ENCODE measurements around the gene TRIM63. TPM values are rescaled to one million over a fixed set of nuclear protein-coding genes. Genes with fewer than 3 reads are reported as not detected.

Gene TRIM63
- polyA plus RNA-seq, 1 experiment = not detected

- H3K27me3 ChIP-seq (ENCODE audit: control insufficient read depth, insufficient read depth, low read length) = no peaks in the 10 kb centered on the region
- CTCF ChIA-PET = no interaction called here
- TF ChIP-seq CTCF (IDR thresholded peaks at IDR 0.05; ENCODE audit: low read depth, low read length) = no peak
- DNase-seq (ENCODE audit: low read depth, low spot score) = no peak
- no peaks in the 10 kb centered on the region; the same call in 1 of the 2 replicates for H3K9me3 ChIP-seq (ENCODE audit: control insufficient read depth, insufficient read depth, low read length)
- POLR2A ChIA-PET = no interaction called here
- H3K27ac ChIP-seq (ENCODE audit: low read depth, low read length) = no peak overlapping the region
- no peak overlapping the region for H3K4me3 ChIP-seq (ENCODE audit: low read depth, low read length)
Measured at GRCh38 chr1:26023009-26023408, 44.4 kb downstream of the TRIM63 start.

GRCh38 chr1:26022404-26022779, 45.0 kb downstream of the TRIM63 start:
- no peak overlapping the region for H3K4me3 ChIP-seq (ENCODE audit: low read depth, low read length)
- no peaks in the 10 kb centered on the region; the same call in 1 of the 2 replicates for H3K9me3 ChIP-seq (ENCODE audit: control insufficient read depth, insufficient read depth, low read length)
- TF ChIP-seq CTCF (IDR thresholded peaks at IDR 0.05; ENCODE audit: low read depth, low read length) = no peak
- no peaks in the 10 kb centered on the region for H3K27me3 ChIP-seq (ENCODE audit: control insufficient read depth, insufficient read depth, low read length)
- ChIA-PET POLR2A (interaction anchor here (0.6 kb wide), 1 partner anchor 28 kb away, joined by 4 read pairs; no protein-coding TSS in a partner anchor), CTCF (no interaction called here)
- H3K27ac ChIP-seq (ENCODE audit: low read depth, low read length) = no peak overlapping the region
- no peak for DNase-seq (ENCODE audit: low read depth, low spot score)

GRCh38 chr1:26021647-26022403, 45.6 kb downstream of the TRIM63 start, which contains the start of gene EXTL1:
Gene EXTL1, plus strand, starts transcription at chr1:26021775. Its CDS starts 872 bp downstream, at chr1:26022647.
- POLR2A ChIA-PET = interaction anchor here (0.6 kb wide), 1 partner anchor 28 kb away, joined by 4 read pairs; no protein-coding TSS in a partner anchor
- Histone ChIP-seq H3K9me3 (ENCODE audit: control insufficient read depth, insufficient read depth, low read length) (no peaks in the 10 kb centered on the region; the same call in 1 of the 2 replicates), H3K27ac (ENCODE audit: low read depth, low read length) (peak within 1 kb of the TSS; percentile 21), H3K27me3 (ENCODE audit: control insufficient read depth, insufficient read depth, low read length) (no peaks in the 10 kb centered on the region), H3K4me3 (ENCODE audit: low read depth, low read length) (peak within 1 kb of the TSS; percentile 64)
- CTCF ChIA-PET = no interaction called here
- DNase-seq (ENCODE audit: low read depth, low spot score) = no peak
- no peak; the same call in 1 of the 2 replicates for TF ChIP-seq CTCF (IDR thresholded peaks at IDR 0.05; ENCODE audit: low read depth, low read length)

GRCh38 chr1:26020941-26021646, 46.3 kb downstream of the TRIM63 start:
- peak overlapping the region; percentile 18 for H3K4me3 ChIP-seq (ENCODE audit: low read depth, low read length)
- peak overlapping the region; percentile 21 for H3K27ac ChIP-seq (ENCODE audit: low read depth, low read length)
- no peaks in the 10 kb centered on the region for H3K27me3 ChIP-seq (ENCODE audit: control insufficient read depth, insufficient read depth, low read length)
- ChIA-PET CTCF (interaction anchor here (0.8 to 1.3 kb wide), 3 partner anchors 15 to 149 kb away, joined by 3 to 8 read pairs (median 3); partner anchors contain the start of gene ZNF593), POLR2A (interaction anchor here (1.0 kb wide), 1 partner anchor 117 kb away, joined by 3 read pairs; no protein-coding TSS in a partner anchor)
- TF ChIP-seq CTCF (IDR thresholded peaks at IDR 0.05; ENCODE audit: low read depth, low read length) = no peak
- H3K9me3 ChIP-seq (ENCODE audit: control insufficient read depth, insufficient read depth, low read length) = no peaks in the 10 kb centered on the region; the same call in 1 of the 2 replicates
- no peak for DNase-seq (ENCODE audit: low read depth, low spot score)
